ENCODE results near the gene MCC. TPM values are rescaled to one million over a fixed set of nuclear protein-coding genes. Genes with fewer than 3 reads are reported as not detected.

Gene MCC
- total RNA-seq, 1 donor from 2014 or later, result 46.1 TPM

DNA sequence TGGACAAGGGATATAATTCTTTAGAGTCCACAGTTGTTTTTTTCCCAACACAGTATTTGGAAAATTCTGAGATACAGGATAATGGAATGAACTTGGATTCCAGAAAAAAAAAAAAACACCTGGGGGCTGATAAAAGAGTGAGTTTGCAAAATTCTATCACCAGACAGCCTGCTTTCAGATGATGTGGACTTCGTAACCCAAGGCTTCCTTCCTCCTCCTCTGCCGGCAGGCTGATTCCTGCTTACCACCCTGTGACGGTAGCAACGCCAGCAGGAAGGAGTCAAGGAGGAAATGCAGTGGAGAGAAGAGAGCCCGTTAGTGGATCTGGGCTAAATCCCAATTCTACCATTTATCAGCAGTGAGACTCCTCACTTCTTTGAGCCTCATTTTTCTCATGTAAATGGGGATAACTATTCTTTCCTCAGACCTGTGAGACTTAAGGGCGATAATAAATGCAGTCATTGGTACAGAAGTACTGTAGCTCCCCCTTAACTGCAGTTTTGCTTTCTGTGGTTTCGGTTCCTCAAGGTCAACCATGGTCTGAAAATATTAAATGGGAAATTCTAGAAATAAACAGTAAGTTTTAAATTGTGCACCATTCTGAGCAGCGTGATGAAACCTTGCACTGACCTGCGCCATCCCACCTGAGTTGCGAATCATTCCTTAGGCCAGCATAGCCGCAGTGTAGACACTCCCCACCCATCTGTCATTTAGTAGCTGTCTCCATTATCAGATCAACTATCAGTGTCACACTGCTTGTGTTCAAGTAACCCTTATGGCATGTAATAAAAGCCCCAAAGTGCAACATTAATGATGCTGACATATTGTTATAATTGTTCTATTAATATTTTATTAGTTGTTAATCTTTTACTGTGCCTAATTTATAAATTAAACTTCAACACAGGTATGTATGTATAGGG, 440.3 kb downstream of the MCC start:
- Mint-ChIP-seq H3K27ac (ENCODE audit: unreplicated experiment) (no peak overlapping the region), H3K36me3 (ENCODE audit: unreplicated experiment) (peaks cover 4% of the 10 kb centered on the region)
- TF ChIP-seq, protein P1, sequence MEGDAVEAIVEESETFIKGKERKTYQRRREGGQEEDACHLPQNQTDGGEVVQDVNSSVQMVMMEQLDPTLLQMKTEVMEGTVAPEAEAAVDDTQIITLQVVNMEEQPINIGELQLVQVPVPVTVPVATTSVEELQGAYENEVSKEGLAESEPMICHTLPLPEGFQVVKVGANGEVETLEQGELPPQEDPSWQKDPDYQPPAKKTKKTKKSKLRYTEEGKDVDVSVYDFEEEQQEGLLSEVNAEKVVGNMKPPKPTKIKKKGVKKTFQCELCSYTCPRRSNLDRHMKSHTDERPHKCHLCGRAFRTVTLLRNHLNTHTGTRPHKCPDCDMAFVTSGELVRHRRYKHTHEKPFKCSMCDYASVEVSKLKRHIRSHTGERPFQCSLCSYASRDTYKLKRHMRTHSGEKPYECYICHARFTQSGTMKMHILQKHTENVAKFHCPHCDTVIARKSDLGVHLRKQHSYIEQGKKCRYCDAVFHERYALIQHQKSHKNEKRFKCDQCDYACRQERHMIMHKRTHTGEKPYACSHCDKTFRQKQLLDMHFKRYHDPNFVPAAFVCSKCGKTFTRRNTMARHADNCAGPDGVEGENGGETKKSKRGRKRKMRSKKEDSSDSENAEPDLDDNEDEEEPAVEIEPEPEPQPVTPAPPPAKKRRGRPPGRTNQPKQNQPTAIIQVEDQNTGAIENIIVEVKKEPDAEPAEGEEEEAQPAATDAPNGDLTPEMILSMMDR (IDR thresholded peaks at IDR 0.05; ENCODE audit: partially characterized antibody, unreplicated experiment), result no peak

GRCh38 chr5:113047234-113047633, 441.0 kb downstream of the MCC start:
- TF ChIP-seq, protein P1 (IDR thresholded peaks at IDR 0.05; ENCODE audit: partially characterized antibody, unreplicated experiment), result no peak
- Mint-ChIP-seq H3K4me3 (ENCODE audit: unreplicated experiment) (no peak overlapping the region), H3K4me1 (ENCODE audit: low read depth, unreplicated experiment) (peaks cover 10% of the 10 kb centered on the region), H3K27me3 (ENCODE audit: unreplicated experiment) (peaks cover 3% of the 10 kb centered on the region), H3K36me3 (ENCODE audit: unreplicated experiment) (peaks cover 4% of the 10 kb centered on the region), H3K9me3 (ENCODE audit: unreplicated experiment) (peaks cover 9% of the 10 kb centered on the region), H3K27ac (ENCODE audit: unreplicated experiment) (no peak overlapping the region)
- no peak for DNase-seq

More for the DNA sequence above, 440.3 kb downstream of the MCC start:
- H3K9me3 Mint-ChIP-seq (ENCODE audit: unreplicated experiment), result peaks cover 9% of the 10 kb centered on the region
- peaks cover 2% of the 10 kb centered on the region for H3K27me3 Mint-ChIP-seq (ENCODE audit: unreplicated experiment)
- peaks cover 7% of the 10 kb centered on the region for H3K4me1 Mint-ChIP-seq (ENCODE audit: low read depth, unreplicated experiment)
- no peak for DNase-seq
- no peak overlapping the region for H3K4me3 Mint-ChIP-seq (ENCODE audit: unreplicated experiment)

GRCh38 chr5:113044776-113045465, 443.3 kb downstream of the MCC start:
- Mint-ChIP-seq H3K27me3 (ENCODE audit: unreplicated experiment) (peaks cover 4% of the 10 kb centered on the region), H3K27ac (ENCODE audit: unreplicated experiment) (peak overlapping the region; percentile 33), H3K4me1 (ENCODE audit: low read depth, unreplicated experiment) (peaks cover 21% of the 10 kb centered on the region), H3K36me3 (ENCODE audit: unreplicated experiment) (peaks cover 4% of the 10 kb centered on the region), H3K4me3 (ENCODE audit: unreplicated experiment) (no peak overlapping the region), H3K9me3 (ENCODE audit: unreplicated experiment) (peaks cover 5% of the 10 kb centered on the region)
- no peak for DNase-seq
- TF ChIP-seq, protein P1 (IDR thresholded peaks at IDR 0.05; ENCODE audit: partially characterized antibody, unreplicated experiment), result no peak

GRCh38 chr5:113043491-113043931, 444.7 kb downstream of the MCC start:
- Mint-ChIP-seq H3K27me3 (ENCODE audit: unreplicated experiment) (peaks cover 4% of the 10 kb centered on the region), H3K4me3 (ENCODE audit: unreplicated experiment) (no peak overlapping the region), H3K27ac (ENCODE audit: unreplicated experiment) (no peak overlapping the region), H3K9me3 (ENCODE audit: unreplicated experiment) (peaks cover 5% of the 10 kb centered on the region), H3K36me3 (ENCODE audit: unreplicated experiment) (peaks cover 4% of the 10 kb centered on the region), H3K4me1 (ENCODE audit: low read depth, unreplicated experiment) (peaks cover 25% of the 10 kb centered on the region)
- peak; percentile 61 for DNase-seq
- TF ChIP-seq, protein P1 (IDR thresholded peaks at IDR 0.05; ENCODE audit: partially characterized antibody, unreplicated experiment), result no peak
